Astrocyte (in vitro differentiated cells and primary cell): Measurements from ENCODE around the gene PPM1F.

Experiments used
- CTCF ChIP-seq: IDR thresholded peaks from 2 replicates; pipeline ENCODE4 v1.5.1; 2011; ENCODE audit warnings: low read depth, mild to moderate bottlenecking, inconsistent platforms, low read length, moderate library complexity; ENCODE audit not compliant: insufficient read depth
- EZH2 ChIP-seq: IDR thresholded peaks from 2 replicates; pipeline ENCODE4 v1.6.1; 2012; ENCODE audit warnings: mild to moderate bottlenecking, low read length, inconsistent platforms; ENCODE audit not compliant: insufficient read depth

GRCh38 chr22:21944871-21945270 lies 7.8 kb downstream of the PPM1F start:
- TF ChIP-seq CTCF, result no peak
- no peak for TF ChIP-seq EZH2
